ENCODE data around the gene MVP. TPM values are rescaled to one million over a fixed set of nuclear protein-coding genes. Genes with fewer than 3 reads are reported as not detected.

MVP gene
- total RNA-seq, 4 donors from 2014 or later = 113 to 247 (median 177) TPM

DNA sequence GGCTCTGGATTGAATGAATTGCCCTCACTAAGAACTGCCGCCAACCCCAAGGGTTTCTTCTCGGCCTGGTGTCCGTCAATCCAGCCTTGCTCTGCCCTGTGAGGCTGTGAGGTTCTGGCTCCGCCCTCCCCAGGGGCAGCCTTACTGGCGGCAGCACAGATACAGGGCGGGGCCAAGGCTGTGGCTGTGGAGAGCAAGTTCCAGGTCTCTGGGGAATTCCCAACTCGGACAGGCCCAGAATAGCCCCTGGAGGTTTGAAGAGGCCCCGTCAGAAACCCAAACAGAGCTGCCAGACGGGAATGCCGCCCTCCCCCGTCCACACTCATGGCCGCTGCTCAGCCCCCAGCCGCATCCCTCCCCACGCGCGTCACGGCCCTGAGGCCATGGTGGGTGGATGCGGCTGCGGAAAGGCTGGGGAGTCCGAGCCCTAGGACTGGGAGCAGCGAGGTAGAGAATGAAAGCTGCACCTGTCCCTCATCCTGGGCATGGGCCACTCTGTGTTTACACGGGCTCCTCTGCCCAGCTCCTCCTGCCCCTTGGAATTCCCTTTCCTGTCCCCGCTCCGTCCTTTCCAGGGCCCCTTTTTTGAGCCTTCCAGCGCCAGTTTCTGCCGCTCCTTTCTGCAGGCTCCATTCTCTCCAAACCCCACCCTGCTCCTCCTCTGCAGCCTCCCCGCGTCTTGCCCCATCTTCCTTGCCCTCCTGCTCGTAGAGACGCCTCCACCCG lies 8.9 kb upstream of the MVP start:
- no peaks in the 10 kb centered on the region for H3K27me3 ChIP-seq
- H3K4me1 ChIP-seq = peaks cover 0 to 80% (median 70%) of the 10 kb centered on the region in 4 donors
- DNase-seq (ENCODE audit: low spot score in 2 of 2) = peak; percentile 90 to 94
- peak; percentile 59 to 85 for TF ChIP-seq EP300 (IDR thresholded peaks at IDR 0.05)
- peak in 2 of 5 experiments; percentile 10 to 32 for TF ChIP-seq CTCF (IDR thresholded peaks at IDR 0.05)
- TF ChIP-seq POLR2A (IDR thresholded peaks at IDR 0.05) = peak in 1 of 2 donors; percentile 75
- H3K27ac ChIP-seq = peak overlapping the region; percentile 81 to 99 (median 94)
- H3K4me3 ChIP-seq = peak overlapping the region; percentile 35 to 70 (median 56)
- 0% methylated on average over 26 to 31 of the region's 31 CpGs for WGBS, 2 donors
- no peaks in the 10 kb centered on the region for H3K9me3 ChIP-seq
- peaks cover 0 to 20% (median 8%) of the 10 kb centered on the region in 3 donors for H3K36me3 ChIP-seq

GRCh38 chr16:29811896-29812665 lies 8.2 kb upstream of the MVP start, which contains the start of gene PRRT2:
Gene PRRT2 (plus strand): TSS chr16:29812193. CDS start chr16:29813055, 862 bp downstream.
- H3K4me1 ChIP-seq = peaks cover 0 to 84% (median 73%) of the 10 kb centered on the region in 4 donors
- WGBS, 2 donors = 4 to 7% methylated on average over 31 to 52 of the region's 69 CpGs
- peak; percentile 35 to 49 for DNase-seq (ENCODE audit: low spot score in 2 of 2)

DNA sequence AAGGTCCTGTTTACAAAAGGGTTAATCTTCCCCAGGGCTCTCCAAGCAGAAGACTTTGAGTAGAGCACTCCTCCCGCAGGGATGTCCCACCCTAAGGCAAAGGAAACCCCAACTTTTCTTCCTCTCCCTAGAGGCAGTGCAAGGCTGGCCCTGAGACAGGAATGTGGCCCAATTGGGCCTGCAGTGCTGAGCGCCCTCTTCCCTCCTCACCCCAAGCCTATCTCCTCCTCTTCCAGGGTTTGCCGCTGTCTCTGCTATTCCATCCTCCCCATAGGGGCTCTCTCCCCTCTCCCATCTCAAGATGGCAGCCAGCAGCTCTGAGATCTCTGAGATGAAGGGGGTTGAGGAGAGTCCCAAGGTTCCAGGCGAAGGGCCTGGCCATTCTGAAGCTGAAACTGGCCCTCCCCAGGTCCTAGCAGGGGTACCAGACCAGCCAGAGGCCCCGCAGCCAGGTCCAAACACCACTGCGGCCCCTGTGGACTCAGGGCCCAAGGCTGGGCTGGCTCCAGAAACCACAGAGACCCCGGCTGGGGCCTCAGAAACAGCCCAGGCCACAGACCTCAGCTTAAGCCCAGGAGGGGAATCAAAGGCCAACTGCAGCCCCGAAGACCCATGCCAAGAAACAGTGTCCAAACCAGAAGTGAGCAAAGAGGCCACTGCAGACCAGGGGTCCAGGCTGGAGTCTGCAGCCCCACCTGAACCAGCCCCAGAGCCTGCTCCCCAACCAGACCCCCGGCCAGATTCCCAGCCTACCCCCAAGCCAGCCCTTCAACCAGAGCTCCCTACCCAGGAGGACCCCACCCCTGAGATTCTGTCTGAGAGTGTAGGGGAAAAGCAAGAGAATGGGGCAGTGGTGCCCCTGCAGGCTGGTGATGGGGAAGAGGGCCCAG lies 7.3 kb upstream of the MVP start:
- Histone ChIP-seq H3K9me3 (no peaks in the 10 kb centered on the region), H3K27ac (peak overlapping the region; percentile 81 to 99 (median 94)), H3K4me3 (peak overlapping the region; percentile 35 to 70 (median 56)), H3K27me3 (no peaks in the 10 kb centered on the region), H3K4me1 (peaks cover 0 to 85% (median 73%) of the 10 kb centered on the region in 4 donors), H3K36me3 (peaks cover 0 to 25% (median 8%) of the 10 kb centered on the region in 3 donors)
- no peak for DNase-seq (ENCODE audit: low spot score in 2 of 2)
- 56 to 60% methylated on average over 8 of the region's 9 CpGs for WGBS, 2 donors
- TF ChIP-seq CTCF (IDR thresholded peaks at IDR 0.05) = no peak
- TF ChIP-seq EP300 (IDR thresholded peaks at IDR 0.05) = no peak
- no peak for TF ChIP-seq POLR2A (IDR thresholded peaks at IDR 0.05)

More at GRCh38 chr16:29811896-29812665, 8.2 kb upstream of the MVP start, which contains the start of gene PRRT2:
- TF ChIP-seq CTCF (IDR thresholded peaks at IDR 0.05) (no peak), EP300 (IDR thresholded peaks at IDR 0.05) (peak in 1 of 2 donors; percentile 7)
- Histone ChIP-seq H3K9me3 (no peaks in the 10 kb centered on the region), H3K27me3 (no peaks in the 10 kb centered on the region), H3K36me3 (peaks cover 0 to 20% (median 8%) of the 10 kb centered on the region in 3 donors), H3K27ac (peak within 1 kb of the TSS; percentile 81 to 99 (median 94)), H3K4me3 (peak within 1 kb of the TSS; percentile 35 to 70 (median 56))

- Histone ChIP-seq H3K27me3 (no peaks in the 10 kb centered on the region), H3K27ac (peak overlapping the region in 3 of 4 donors; percentile 24 to 99 (median 94)), H3K36me3 (peaks cover 0 to 26% (median 5%) of the 10 kb centered on the region in 3 donors), H3K9me3 (no peaks in the 10 kb centered on the region), H3K4me1 (peaks cover 0 to 81% (median 66%) of the 10 kb centered on the region in 4 donors), H3K4me3 (peak overlapping the region in 1 of 4 donors; percentile 71)
- no peak for DNase-seq (ENCODE audit: low spot score in 2 of 2)
- TF ChIP-seq POLR2A (IDR thresholded peaks at IDR 0.05) (no peak), EP300 (IDR thresholded peaks at IDR 0.05) (no peak)
- WGBS, 2 donors = 62 to 67% methylated on average over 23 to 24 of the region's 24 CpGs
Observed at GRCh38 chr16:29813644-29814562, 6.4 kb upstream of the MVP start.

All from tibial nerve (tissue), 4 donors.